Measurements from ENCODE around the gene NRXN3.
A peak's percentile ranks its signal among the peaks of the same experiment; 100 is the strongest.

NRXN3 gene

DNA sequence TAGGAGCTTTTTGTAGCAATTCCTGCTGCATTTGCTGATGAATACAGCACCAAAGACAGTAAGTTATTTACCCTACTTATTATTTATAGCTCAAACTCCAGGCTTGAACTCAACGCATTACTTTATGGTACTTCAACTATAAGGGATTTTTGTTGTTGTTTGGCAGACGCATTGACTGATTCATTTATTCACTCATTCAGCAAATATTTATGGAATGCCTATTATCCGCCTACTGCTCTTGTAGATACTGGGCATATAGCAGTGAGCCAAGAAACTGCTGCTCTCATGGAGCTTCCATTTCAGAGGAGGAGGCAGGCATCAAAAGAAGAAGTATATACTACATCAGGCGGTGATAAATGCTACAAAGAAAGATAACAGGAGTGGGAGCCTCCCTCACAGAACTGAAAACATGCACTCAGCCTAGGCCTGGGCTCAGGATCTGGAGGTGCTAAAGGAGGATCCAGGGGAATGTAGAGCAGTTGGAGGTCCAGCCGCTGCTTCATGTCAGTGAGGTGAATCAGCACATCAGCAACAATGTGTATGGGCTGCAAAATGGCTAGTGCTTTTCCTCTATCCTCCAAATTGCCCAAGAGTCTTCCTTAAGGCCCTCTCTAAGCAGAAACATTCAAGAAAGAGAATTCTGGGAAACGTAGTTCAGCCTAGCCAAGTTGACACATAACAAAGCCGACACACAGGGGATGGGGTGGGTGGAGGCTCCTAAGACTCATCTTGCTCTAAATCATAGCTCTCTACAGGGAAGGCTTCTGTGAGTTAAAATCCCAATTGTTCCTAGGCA is 157.5 kb downstream of the NRXN3 start:
- no peak for DNase-seq

DNA sequence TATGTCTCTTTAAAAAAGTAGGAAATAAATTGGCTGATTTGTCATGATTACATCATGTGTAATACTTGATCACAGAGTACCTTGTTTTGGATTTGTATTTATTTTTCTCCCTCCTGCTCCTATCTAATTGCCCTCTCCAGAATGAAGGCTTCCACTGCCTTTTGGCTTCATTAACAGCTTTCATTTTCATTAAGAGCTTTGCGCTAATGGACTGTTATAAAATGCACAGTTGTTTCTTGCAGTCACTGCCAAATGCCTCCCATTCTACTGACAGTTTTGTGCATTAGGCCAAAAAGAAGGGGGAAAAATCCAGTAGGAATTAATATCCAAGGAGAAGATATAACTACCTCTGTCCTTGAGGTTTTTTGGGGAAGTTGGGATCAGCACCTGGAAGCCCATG is 159.2 kb downstream of the NRXN3 start:
- peak in 1 of 2 experiments; percentile 38 for DNase-seq

DNA sequence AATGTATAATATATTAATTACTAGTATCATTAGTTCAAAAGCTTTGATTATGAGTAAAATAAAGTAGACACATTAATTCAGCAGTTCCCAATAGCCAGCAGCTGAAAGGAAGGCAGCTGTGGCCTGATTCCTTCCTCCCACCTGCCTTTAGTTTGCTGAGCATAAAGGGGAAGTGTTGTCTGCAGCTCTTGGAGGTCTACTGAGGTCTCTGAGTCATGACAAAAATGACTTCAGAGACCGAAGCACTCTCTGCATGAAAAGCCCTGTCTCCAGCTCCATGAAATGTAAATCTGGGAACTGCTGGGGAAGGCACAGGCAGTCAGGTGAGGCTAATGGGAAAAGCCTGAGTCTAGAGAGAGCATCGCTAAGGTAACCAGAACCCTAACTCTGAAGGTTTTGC is 165.4 kb downstream of the NRXN3 start:
- peak in 1 of 2 experiments; percentile 32 for DNase-seq

DNA sequence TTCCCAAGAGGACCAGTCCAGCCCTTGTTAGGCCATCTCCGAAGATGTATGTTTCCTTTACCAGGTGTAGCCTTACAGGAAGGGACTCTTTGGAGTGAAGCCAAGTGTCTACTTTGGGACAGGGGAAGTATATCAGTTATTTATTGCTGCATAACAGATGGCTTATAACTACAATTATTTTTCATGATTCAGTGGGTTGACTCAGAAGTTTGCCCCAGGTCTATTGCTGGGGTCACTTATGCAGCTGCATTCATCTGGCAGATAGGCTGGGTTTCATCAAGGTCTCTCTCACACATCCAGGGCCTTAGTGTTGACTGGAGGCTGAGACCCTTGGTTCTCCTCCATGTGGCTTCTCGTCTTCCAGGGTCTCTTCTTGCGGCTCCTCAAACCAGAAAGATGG is 170.1 kb downstream of the NRXN3 start:
- DNase-seq = peak in 1 of 2 experiments; percentile 49

DNA sequence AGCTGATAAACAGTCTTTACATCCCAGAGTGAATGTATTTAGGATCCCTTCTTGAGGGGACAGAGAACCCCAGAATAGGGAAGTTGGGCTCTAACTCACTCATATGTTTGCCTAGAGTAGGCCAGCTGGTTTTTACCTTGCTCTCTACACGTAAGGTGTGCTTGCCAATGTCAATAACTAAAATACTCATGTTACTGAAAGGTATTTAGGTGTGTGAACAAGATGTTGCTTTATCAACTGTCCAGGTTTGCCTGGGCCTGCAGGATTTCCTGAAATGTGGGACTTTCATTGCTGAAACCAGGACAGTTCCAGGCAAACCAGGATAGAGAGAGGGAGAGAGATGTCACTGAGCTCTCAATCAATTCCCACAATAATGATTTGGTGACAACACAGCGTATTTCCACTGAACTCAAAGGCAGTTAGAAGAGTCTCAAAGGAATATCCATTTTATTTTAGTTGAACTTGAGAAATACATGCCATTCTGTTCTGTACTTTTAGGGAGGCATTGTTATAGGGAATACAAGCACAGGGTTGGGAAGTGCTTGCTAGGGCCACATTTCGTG is 171.7 kb downstream of the NRXN3 start:
- DNase-seq = peak; percentile 39 to 83

DNA sequence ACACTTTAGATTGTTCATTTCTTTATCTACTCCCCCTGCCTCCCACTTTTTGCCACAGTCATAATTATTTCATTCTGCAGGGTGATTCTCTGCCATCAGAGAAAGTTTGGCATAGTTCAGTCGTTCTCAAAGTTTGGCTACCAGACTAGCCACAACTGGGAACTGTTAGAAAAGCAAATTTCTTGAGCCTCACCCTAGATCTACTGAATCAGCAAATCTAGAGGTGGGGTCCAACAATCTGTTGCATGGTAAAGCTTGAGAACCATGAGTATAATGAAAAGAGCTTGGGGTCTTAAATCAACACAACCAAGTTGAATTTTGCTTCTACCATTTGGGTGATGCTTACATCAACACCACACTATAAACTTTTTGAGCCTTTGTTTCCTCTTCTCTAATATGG is 172.7 kb downstream of the NRXN3 start:
- DNase-seq = no peak

DNA sequence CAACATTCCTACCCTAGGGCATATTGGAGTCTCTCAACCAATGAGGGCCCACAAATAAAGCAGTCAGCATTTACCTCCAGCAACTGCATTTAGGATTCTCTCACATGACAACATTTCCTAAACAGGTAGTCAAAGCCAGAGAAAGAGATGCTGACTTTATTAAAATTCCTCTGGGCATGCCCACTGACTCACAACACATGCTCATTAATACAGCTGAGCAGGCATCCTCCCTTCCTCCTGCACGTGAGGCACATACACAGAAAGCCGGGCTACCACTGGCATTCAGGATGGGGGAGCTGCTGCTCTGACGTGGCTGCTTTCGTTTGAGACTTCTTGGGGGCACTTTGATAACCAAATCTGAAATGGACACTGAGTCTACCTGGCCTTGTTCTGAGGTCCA is 174.1 kb downstream of the NRXN3 start:
- no peak for DNase-seq

DNA sequence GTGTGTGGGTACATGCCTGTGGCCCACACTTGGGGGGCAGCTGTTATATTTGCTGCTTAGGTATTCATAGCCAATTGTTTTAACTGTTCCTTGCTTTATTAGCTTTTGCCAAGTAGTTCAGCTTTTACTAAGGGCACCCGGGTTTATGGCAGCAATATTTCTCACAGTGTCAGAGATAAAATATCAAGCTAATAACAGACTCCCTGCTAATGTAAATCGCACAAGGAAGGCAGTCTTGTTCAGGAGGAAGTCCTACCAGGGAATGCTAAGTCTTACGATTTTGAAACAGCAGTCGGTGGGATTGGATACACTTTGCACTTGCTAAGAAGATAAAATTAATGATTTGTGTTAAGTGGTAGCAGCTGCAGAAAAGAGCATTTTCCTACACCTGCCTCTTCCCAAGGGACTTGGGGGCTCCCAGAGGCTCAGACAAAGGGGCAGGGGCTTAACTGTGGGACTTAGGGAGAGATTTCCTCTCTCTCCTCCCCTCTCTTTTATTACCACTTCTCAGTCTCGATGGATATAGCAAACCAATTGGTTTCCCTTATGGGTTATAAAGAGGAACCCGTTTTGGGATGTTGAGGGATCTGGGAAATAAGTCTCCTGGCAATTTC is 175.1 kb downstream of the NRXN3 start:
- DNase-seq = no peak

DNA sequence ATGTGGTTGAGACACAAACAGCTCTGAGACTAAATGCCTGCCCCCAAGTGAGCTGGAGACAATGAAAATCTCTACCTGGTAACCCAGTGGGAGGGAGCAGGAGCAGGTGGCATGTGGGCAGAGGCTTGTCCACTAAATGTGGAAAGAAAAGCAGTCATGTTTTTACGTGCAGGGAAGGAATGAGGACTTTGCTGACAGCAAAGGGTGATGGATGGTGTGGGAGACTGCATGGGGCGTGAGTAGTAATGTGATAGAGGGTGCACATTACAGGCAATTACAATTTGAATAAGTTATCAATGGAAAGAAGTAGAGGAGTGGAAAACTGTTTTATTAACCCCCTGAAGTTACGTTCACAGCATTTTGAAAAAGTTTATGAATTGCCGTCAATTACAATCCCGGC is 176.6 kb downstream of the NRXN3 start:
- peak; percentile 82 to 91 for DNase-seq

DNA sequence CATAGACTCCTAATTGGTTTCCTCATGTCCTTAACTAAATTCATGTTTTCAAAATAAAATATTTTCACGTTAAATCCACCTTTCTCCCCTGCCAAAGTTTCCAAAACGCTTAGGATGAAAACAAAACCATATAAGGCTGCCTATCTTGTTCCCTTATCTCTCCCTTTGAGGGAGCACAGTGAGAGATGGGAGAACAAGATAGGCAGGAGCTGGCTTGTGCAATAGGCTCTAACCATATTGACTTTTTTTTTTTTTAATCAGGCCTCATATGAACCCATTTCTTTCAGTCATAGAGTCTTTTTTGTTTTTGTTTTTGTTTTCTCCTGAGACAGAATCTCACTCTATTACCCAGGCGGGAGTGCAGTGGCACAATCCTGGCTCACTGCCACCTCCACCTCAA is 184.9 kb downstream of the NRXN3 start:
- DNase-seq = no peak

DNA sequence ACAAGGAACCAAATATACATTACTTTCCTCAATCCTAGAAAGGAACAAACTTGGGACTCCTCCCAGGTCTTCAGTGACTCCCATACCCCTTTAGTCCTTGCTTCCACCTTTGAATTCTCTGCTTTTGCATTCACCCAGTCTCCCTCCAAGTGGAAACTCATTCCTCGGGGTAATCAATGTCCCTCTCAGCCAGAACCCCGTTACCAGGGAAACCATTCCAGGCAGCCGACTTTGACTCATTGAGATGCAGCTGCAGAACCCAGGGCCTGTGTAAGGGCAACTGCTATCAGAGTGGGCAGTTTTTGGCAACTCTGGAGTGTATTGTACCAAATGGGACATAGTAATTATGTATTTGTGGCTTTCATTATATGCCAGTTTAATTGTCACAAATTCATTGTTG is 186.2 kb downstream of the NRXN3 start:
- DNase-seq = no peak

DNA sequence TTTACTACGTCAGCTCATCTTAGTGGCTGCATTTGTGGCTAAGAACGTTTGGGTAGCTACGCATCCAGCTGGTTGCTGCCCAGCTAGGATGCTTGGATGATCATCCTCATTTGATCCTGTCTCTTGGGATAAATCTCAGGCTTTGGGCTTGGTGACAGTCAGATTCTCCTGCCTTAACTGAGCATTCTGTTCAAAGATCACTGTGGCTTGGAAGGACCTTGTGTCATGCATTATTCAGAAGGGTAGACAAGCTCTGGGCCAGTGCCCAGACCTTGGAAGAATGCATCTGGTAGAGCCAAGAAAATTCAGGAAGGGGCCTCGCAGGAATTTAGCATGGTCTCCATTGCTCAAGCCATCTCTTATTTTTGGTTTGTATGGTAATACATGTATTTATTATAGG is 188.4 kb downstream of the NRXN3 start:
- no peak for DNase-seq

DNA sequence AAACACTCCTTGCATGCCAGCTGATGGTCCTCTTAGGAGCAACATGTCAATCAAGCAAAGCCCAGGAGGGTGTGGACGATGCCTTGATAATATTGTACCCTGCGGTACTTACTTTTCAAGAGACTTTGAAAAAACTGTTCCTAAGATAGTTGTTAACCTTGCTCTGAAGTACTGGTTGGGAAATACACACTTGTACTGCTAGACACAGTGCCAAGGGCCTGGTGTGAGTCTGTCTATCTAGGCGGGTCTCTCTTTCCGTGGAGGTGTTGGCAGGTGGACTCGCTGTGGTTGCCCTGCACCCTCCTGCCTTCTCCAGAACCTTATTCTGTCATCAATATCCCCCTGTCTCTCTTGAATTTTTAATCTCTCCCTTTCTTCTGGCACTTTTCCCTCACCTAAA is 189.4 kb downstream of the NRXN3 start:
- DNase-seq = no peak

DNA sequence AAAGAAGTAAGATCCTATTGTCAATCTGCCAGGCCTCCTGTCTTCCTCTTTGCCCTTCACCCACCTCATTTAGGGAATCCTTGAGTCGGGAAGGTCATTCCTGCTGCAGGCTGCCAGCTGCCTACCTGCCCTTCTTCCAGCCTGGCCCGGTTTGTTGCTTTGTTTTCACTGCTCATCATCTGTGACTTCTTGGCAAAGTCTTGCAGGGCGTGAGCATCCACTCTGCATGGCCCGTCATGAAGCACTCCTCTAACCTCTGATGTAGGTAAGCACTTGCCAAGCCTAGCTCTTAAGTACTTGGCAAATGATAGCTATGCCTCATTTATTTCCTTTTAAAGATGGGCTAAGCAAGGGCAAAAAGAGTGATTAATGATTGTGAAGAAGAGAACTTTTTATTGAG is 192.8 kb downstream of the NRXN3 start:
- no peak for DNase-seq

DNA sequence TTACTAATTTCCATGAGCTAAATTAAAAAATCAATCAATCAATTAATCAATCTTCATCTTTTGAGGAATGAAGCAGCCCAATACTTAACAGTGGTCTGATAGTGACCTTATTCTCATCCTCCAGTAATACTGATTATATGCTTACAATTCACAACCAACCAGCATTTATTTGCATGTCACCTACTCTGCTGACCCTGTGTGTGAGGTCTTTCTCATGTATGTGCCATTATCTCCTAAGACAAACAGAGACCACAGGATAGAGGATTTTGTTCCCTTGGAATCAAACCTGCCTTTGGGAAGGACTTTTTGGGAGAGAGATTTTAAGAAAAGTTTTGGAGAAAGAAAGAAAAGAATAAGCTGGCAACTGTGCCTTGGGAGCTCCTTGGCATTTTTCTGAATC is 197.2 kb downstream of the NRXN3 start:
- no peak for DNase-seq

DNA sequence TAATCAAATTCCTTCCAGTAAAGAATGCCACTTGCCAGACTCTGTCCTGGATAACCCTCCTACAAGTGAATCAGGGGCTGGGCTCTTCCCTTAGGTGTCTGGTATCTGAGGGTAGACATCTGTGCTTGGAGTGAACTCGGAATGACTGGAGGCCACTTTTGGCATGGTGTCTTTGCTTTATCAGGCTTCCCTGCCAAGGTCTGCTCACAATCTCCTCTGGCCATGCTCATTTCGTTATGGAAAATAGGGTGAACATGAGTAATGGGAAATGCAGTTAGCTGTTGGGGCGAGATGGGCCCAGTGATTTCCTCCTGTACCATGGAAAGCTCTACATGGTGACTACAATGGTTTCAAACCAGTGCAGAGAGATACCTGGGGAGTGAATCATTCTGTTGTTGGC is 212.9 kb downstream of the NRXN3 start:
- DNase-seq = no peak

DNA sequence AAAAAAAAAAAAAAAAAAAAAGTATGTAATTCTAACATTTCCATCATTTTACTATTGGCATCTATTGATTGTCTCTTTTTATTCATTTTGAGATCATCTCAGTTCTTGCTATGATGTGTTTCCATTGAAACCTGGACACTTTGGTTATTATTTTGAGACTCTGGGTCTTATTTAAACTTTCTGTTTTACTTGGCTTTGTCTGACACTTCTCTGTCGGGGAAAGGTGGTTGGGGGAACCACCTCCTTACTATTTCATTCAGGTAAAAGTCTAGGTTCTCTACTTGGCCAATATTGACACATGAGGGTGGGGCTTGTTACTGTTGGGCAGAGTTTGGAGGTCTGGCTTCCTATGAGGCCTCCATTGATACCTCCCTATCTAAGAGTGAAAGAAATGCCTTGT is 228.0 kb downstream of the NRXN3 start:
- DNase-seq = no peak

DNA sequence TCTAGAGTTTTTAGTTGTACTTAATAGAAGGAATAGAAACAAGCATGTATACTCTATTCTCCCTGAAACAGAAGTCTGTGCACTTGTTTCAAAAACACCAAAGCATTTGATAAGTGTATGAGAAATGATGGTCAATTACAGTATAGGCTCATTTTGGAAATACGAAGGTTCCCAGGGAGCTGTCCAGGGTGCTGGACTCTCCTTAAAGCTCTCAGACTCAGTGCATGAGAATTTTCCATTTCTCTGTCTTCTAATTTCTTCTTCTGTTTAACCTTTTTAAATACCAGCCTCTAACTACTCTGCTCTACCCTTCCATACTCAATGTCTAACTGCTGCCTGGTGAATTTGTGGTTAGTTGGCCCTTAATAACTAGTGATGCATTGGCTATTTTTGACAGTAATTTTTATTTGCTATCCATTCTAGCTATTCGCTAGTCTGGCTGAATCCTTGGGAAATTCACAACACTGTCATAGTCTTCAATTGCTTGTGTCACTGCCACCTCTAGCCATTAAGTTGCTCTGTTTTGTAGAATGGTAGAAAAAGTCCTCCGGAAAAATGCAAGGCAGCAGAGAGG is 229.2 kb downstream of the NRXN3 start:
- DNase-seq = no peak

DNA sequence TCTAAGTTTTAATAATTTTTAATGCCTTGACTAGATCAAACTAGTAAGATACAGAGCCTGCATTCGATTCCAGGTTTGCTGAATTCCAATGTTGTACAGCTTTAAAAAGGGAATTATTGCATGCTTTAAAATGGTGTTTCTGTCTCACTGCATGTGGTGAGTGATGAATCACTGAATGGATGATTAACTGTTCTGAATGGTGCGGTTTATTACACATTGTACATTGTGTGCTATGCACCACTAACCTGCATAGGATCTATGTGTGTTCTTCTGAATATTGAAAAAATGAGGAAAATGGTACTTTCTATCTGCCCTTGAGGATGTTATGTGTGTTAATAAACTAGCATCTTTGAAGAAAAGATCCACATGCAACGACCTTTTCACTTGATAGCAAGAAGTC is 231.7 kb downstream of the NRXN3 start:
- peak in 1 of 2 experiments; percentile 7 for DNase-seq

DNA sequence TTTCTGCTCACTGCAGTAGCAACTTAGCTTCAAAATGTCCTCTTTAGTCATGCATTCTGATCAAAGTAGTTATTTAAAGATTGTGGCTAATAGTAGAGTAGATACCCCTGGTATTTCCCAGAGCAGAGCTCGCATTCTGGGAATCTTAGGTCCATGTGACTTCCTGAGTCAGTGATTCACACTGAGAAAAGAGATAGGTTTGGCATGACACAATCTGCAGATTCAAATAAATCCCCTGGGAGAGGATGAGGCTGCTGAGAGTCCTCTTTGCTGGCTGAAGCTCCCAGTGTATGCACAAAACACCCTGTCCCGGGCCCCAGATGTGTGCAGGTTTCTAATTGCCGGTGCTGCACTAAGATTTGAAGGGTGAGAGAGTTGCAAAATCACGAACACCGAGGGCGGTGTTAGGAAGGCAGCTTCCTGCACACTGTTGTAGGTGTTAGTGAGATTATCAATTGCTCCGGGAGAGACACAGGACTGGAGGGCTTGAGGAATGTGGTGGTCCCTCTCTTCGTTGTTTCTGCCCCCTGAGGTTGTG is 233.2 kb downstream of the NRXN3 start:
- DNase-seq = no peak

DNA sequence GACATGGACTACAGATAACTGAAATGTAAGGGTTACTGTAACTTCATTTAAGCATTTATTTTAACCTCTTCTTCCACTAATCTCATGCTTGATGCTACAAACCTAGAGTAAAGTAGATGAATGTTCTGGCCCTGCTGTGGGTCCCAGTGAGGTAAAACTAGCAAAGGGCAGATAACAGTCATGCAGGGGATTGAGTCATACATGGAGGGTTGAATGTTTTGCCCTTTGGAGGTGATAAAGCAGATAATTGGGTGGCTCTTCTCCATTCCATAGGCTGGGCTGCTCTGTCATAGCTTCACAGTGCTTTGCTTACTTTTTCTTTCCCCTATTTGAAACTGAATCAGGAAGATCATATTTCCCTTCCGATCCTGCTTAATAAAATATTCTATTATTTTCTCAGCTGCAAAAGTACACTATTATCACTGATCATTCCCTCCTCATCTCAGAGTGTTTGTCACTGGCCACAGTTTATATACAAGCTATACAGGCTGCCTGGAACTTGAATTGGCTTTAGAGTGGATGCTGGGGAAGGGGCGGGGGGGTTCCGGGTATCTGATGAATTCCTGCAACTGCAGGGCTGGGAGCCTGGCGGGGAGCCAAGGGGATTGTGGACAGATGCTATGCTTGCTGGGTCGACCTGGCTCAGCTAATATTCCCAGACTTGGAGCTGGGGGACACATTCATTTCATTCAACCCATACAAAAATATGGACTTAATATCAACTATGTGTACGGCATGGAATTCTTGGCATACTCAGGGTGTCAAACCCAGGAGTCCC is 235.1 kb downstream of the NRXN3 start:
- peak; percentile 27 for DNase-seq

DNA sequence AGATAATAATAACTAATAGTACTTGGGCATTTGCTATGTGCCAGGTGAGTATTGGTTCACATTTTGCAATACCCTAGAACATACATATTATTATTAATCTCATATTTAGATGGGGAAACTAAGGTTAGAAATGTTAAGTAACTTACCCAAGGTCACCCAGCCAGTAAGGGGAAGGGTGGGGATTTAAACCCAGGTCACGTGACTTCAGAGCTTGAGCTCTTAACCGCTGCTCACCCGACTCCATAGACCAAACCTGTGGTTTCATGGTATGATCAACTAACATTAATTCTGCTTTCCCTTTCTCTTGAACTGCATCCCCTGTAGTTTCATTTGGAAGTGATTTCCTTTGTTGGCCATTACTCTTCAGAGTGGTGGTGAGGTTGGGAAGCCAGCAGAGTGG is 242.3 kb downstream of the NRXN3 start:
- DNase-seq = no peak

DNA sequence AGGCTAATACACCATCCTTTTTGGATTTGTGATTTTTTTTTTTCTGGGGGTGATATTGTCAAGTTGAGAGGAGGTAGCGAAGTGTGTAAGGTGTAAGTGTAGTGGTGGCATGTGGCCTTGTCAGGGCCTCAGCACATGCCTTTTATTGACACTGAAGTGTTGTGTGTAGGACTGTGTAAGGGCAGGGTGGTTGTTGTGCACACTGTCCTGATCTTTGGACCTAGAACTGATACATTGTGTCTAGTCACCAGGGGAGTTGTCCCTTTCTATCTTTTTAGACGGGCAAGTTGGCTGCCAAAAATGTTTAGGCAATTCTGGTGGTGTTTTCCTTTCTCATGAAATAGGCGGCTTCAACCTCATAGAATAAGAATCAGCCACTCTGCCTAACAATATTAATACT is 244.0 kb downstream of the NRXN3 start:
- no peak for DNase-seq
